ENCODE measurements around the gene SLCO4C1.

DNA sequence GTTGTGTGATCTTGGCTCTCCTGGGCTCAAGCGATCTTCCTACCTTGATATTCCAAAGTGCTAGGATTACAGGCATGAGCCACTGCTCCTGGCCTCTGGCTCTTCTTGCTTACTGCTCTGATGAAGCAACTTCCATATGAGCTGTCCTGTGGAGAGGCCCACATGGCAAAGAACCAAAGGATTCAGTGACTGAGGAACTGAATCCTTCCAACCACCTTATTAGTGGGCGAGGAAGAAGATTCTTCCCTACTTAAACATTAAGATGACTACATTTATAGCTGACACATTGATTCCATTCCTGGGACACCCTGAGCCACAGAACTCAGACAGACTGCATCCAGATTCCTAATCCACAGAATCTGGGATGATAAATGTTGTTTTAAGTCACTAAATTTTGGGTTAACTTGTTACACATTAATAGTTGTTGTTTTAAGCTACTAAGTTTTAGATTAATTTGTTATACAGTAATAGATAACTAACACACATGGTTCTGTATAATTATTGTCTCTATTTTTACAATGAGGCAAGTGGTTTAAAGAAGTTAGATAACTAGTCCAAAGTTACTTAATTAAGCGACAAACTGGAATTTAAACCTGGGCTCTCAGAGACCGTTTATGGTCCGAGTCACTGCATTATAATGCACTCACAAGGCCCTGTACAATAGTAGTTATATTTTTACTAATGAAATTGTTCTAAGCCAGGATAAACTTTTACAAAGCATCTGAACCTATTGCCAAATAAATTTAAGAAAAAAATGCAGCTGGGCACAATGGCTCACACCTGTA is 16.7 kb upstream of the SLCO4C1 start:
- no peak for TF ChIP-seq POLR2A (IDR thresholded peaks at IDR 0.05)
- TF ChIP-seq, protein P1, sequence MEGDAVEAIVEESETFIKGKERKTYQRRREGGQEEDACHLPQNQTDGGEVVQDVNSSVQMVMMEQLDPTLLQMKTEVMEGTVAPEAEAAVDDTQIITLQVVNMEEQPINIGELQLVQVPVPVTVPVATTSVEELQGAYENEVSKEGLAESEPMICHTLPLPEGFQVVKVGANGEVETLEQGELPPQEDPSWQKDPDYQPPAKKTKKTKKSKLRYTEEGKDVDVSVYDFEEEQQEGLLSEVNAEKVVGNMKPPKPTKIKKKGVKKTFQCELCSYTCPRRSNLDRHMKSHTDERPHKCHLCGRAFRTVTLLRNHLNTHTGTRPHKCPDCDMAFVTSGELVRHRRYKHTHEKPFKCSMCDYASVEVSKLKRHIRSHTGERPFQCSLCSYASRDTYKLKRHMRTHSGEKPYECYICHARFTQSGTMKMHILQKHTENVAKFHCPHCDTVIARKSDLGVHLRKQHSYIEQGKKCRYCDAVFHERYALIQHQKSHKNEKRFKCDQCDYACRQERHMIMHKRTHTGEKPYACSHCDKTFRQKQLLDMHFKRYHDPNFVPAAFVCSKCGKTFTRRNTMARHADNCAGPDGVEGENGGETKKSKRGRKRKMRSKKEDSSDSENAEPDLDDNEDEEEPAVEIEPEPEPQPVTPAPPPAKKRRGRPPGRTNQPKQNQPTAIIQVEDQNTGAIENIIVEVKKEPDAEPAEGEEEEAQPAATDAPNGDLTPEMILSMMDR (IDR thresholded peaks at IDR 0.05) = no peak
